Type B pancreatic cell (in vitro differentiated cells): ENCODE measurements around the gene ARL13B. TPM values are rescaled to one million over a fixed set of nuclear protein-coding genes. Genes with fewer than 3 reads are reported as not detected.
"Not testable (repeated sequence)": the region's sequence is repeated elsewhere in the genome, so short reads cannot be mapped to it uniquely, and the experiment has no call there.

Source experiments
- DNase-seq: peaks from one replicate; pipeline ENCODE4 v3.0.0; 2021; ENCODE audit warnings: mixed read lengths; ENCODE audit not compliant: unreplicated experiment; ENCODE audit errors: extremely low spot score
- H3K27ac Mint-ChIP-seq: 2 replicates; pipeline ENCODE4 v1.8.0; 2021; ENCODE audit warnings: mild to moderate bottlenecking, mixed read lengths
- H3K27me3 Mint-ChIP-seq: 2 replicates; pipeline ENCODE4 v1.8.0; 2021; ENCODE audit warnings: mixed read lengths
- H3K36me3 Mint-ChIP-seq: 2 replicates; pipeline ENCODE4 v1.8.0; 2021; ENCODE audit warnings: mixed read lengths
- H3K4me1 Mint-ChIP-seq: one replicate; pipeline ENCODE4 v1.8.0; 2021; ENCODE audit warnings: mixed read lengths; ENCODE audit not compliant: unreplicated experiment
- H3K4me3 Mint-ChIP-seq: 2 replicates; pipeline ENCODE4 v1.8.0; 2021; ENCODE audit warnings: mild to moderate bottlenecking, mixed read lengths
- H3K9me3 Mint-ChIP-seq: 2 replicates; pipeline ENCODE4 v1.8.0; 2021; ENCODE audit warnings: mixed read lengths
- CTCF ChIP-seq: fragments of 200-600 bp; sonication (generic); conservative IDR thresholded peaks from 2 replicates; pipeline ENCODE4 v1.5.0; 2021; ENCODE audit warnings: antibody characterized with exemption, mild to moderate bottlenecking
- total RNA-seq: library from RNA; stranded (reverse); gene quantifications from 2 replicates; pipeline ENCODE4 v1.2.1, GENCODE V29; 2021; ENCODE audit warnings: low replicate concordance

The ARL13B gene
- total RNA-seq, 1 donor from 2014 or later, result 12.8 TPM

DNA sequence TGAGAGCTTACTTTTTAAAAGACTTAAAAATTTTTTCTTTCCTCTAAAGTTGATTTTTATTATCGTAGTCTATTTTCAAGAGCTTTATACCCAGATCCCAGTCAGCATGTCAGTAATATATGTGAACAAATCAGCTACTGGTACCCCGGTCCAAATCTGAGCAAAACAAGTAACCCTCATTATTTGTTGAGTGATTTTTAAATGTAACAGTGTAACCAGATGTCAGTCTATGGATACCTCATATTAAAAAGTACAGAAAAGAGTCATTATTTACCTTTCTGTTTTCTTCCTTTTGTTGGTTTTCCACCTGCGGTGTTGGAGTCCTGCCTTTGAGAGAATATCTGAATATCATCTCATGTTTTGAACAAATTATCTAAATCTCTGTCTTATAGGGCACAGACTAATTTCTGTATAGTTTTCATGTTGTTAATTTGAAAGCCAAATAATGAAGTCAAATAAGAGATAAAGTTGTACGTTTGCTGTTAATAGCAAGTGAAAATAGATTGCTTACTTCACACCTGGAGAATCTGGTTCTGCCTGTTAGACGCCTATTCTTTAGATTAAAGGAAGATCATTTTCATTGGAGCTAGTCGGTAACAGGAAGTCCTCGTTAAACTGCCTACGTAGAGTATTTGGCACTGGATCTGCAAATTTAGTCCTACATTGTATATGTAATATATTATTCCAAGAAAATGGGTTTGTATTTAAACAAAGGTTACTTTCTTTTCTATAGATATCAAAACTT is 48.3 kb downstream of the ARL13B start, which contains the start of gene STX19:
Gene STX19 (minus strand): TSS at position 505 of the 745 bp plus-strand sequence. CDS start 13,328 bp downstream, outside the sequence.
- Mint-ChIP-seq H3K4me1 (no peaks in the 10 kb centered on the region), H3K9me3 (peaks cover 6% of the 10 kb centered on the region), H3K27ac (peak within 1 kb of the TSS; percentile 91), H3K27me3 (no peaks in the 10 kb centered on the region), H3K36me3 (peaks cover 7% of the 10 kb centered on the region), H3K4me3 (peak within 1 kb of the TSS; percentile 85)
- no peak for DNase-seq
- no peak for TF ChIP-seq CTCF

DNA sequence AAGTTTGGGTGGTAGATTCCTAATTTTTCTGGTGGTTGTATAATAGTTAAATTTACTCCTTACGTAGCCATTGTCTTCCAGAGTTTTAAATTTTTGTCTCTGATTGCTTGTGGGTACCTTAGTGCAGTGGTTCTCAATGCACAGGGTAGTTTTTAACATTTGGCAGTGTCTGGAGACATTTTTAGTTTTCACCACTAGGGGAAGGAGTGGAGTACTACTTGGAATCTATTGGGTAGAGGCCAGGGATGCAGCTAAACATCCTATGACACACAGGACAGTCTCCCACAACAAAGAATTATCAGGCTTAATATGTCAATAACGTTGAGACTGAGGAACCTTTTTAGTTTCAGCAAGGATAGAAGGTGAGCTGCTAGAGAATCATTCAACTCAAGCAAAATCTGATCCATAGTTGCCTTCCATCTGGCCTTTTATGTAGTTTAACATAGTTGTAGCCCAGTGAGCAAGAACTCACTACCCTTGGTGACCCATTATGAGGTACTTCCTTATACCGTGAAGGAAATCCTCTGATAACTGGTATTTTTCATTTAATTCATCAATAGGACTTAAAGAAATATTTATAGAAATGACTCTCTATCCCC is 57.1 kb downstream of the ARL13B start:
- H3K9me3 Mint-ChIP-seq, result peaks cover 3% of the 10 kb centered on the region
- H3K36me3 Mint-ChIP-seq, result peaks cover 13% of the 10 kb centered on the region
- H3K27me3 Mint-ChIP-seq, result no peaks in the 10 kb centered on the region
- no peak for DNase-seq
- TF ChIP-seq CTCF, result peak; percentile 68
- H3K4me1 Mint-ChIP-seq, result no peaks in the 10 kb centered on the region
- no peak overlapping the region for H3K27ac Mint-ChIP-seq
- no peak overlapping the region for H3K4me3 Mint-ChIP-seq

- no peaks in the 10 kb centered on the region for H3K27me3 Mint-ChIP-seq
- H3K4me3 Mint-ChIP-seq, result no peak overlapping the region
- H3K27ac Mint-ChIP-seq, result no peak overlapping the region
- DNase-seq, result no peak
- H3K9me3 Mint-ChIP-seq, result no peaks in the 10 kb centered on the region
- no peak for TF ChIP-seq CTCF
- H3K4me1 Mint-ChIP-seq, result no peaks in the 10 kb centered on the region
- H3K36me3 Mint-ChIP-seq, result peaks cover 15% of the 10 kb centered on the region
These were observed 63.3 kb downstream of the ARL13B start for GRCh38 chr3:94043285-94043684.

DNA sequence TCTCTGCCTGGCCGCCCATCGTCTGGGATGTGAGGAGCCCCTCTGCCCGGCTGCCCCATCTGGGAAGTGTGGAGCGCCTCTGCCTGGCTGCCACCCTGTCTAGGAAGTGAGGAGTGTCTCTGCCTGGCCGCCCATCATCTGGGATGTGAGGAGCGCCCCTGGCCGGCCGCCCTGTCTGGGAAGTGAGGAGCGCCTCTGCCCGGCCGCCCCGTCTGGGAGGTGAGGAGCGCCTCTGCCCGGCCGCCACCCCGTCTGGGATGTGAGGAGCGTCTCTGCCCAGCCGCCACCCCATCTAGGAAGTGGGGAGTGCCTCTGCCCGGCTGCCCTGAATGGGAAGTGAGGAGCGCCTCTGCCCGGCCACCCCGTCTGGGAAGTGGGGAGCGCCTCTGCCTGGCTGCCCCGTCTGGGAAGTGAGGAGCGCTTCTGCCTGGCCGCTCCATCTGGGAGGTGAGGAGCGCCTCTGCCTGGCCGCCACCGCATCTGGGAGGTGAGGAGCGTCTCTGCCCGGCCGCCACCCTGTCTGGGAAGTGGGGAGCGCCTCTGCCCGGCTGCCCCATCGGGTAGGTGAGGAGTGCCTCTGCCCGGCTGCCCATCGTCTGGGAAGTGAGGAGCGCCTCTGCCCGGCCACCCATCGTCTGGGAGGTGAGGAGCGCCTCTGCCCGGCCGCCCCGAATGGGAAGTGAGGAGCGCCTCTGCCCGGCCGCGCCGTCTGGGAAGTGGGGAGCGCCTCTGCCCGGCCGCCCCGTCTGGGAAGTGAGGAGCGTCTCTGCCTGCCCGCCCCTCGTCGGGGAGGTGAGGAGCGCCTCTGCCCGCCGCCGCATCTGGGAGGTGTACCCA is 64.4 kb downstream of the ARL13B start:
- not testable (repeated sequence) for H3K27ac Mint-ChIP-seq, H3K4me3 Mint-ChIP-seq, DNase-seq, H3K4me1 Mint-ChIP-seq, H3K27me3 Mint-ChIP-seq, H3K9me3 Mint-ChIP-seq
- H3K36me3 Mint-ChIP-seq, result peaks cover 15% of the 10 kb centered on the region

DNA sequence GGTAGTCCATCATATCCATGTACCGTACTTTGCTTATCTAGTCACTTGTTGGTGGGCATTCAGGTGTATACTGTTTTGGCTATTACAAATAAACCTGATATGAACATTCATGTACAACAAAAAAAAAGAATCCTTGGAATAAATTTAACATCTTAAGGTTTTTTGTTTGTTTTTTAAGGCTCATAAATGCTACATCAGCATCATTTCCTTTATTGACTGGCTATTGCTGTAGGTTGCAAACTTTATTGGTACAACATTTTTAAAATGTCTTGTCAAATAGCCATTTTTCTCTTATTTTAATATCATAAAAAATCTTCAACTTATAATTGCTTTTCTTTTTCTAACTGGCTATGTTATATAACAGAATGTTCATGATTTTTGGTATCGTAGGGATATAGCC is 66.6 kb downstream of the ARL13B start:
- Mint-ChIP-seq H3K36me3 (peaks cover 15% of the 10 kb centered on the region), H3K27me3 (no peaks in the 10 kb centered on the region), H3K4me3 (no peak overlapping the region), H3K27ac (no peak overlapping the region), H3K4me1 (no peaks in the 10 kb centered on the region), H3K9me3 (no peaks in the 10 kb centered on the region)
- no peak for DNase-seq
- TF ChIP-seq CTCF, result no peak

GRCh38 chr3:94049267-94049666 is 69.3 kb downstream of the ARL13B start:
- peaks cover 7% of the 10 kb centered on the region for H3K36me3 Mint-ChIP-seq
- no peaks in the 10 kb centered on the region for H3K4me1 Mint-ChIP-seq
- TF ChIP-seq CTCF, result no peak
- no peak overlapping the region for H3K27ac Mint-ChIP-seq
- no peak overlapping the region for H3K4me3 Mint-ChIP-seq
- H3K27me3 Mint-ChIP-seq, result no peaks in the 10 kb centered on the region
- H3K9me3 Mint-ChIP-seq, result no peaks in the 10 kb centered on the region
- DNase-seq, result no peak
